Activated CD4-positive, alpha-beta T cell treated with anti-CD3 and anti-CD28 coated beads, Interleukin-2, amount 50 U/mL, for 16 hours (primary cell): ENCODE results near the gene ELANE.
"Not testable (repeated sequence)": the region's sequence is repeated elsewhere in the genome, so short reads cannot be mapped to it uniquely, and the experiment has no call there.

Source experiments
- DNase-seq: peaks from one replicate; pipeline ENCODE4 v3.0.0-alpha.2; 2020

ELANE gene

GRCh38 chr19:814152-815078 is 37.7 kb upstream of the ELANE start:
- no peak for DNase-seq

- no peak for DNase-seq
Observed at GRCh38 chr19:815079-815774, 36.9 kb upstream of the ELANE start.

GRCh38 chr19:815775-816499 is 36.2 kb upstream of the ELANE start:
- DNase-seq = no peak

DNA sequence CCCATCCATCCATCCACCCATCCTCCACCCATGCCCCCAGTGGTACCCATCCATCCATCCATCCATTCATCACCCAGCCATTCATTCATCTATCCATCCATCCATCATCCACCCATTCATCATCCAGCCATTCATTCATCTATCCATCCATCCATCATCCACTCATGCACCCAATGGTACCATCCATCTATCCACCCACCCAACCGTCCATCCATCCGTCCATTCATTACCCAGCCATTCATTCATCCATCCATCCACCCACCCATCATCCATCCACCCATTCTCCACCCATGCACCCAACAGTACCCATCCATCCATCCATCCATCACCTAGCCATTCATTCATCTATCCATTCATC is 35.6 kb upstream of the ELANE start:
- DNase-seq = no peak

GRCh38 chr19:820212-820611 is 31.9 kb upstream of the ELANE start:
- DNase-seq = not testable (repeated sequence)

GRCh38 chr19:821231-821824 is 30.8 kb upstream of the ELANE start:
- no peak for DNase-seq

GRCh38 chr19:821825-822503 is 30.1 kb upstream of the ELANE start, which contains the start of gene PLPPR3:
Gene PLPPR3 (minus strand): TSS chr19:821955. CDS start chr19:821559, 396 bp downstream.
- no peak for DNase-seq

DNA sequence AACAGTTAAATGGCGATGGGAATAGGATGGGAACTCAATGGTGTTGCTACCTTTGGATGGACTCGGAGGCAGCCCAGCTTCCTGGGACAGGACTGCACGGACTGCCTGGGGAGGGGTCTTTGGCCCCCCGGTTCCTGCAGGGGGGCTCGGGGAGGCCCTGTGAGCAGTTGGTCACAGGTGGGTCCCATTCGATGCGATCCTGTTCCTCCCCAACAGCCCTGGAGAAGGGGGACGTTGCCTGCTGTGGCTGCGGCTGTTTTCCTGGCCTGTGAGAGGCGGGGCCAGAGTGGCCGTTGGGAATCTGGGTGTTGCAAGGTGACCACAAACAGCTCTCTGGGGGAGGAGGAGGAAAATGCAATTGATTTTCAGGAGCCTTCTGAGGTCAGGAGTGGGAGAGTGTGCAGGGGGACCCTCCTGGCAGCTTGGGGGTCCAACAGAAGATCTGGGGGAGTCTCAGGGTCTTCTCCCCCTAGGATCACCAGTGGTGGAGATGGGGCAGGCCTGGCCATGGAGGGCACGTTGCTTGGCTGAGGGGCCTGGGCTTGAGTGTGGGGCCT is 28.5 kb upstream of the ELANE start:
- no peak for DNase-seq

DNA sequence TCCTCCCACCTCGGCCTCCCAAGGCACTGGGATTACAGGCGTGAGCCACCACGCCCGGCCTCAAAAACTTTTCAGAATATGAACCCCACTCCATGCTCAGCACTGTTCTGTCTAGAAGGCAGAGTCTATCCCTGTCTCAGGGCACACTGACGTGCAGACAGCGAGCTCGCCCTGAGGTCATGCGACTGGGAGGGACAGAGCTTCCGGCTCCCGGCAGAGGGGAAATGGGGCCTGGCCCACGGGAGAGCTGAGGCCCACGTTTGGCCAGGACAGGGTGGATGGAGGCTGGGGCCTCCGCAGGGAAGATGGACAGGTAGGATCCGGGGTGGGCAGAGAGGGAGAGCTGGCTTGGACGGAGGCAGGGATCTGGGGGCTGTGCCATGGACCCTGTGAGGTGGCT is 27.2 kb upstream of the ELANE start:
- no peak for DNase-seq

DNA sequence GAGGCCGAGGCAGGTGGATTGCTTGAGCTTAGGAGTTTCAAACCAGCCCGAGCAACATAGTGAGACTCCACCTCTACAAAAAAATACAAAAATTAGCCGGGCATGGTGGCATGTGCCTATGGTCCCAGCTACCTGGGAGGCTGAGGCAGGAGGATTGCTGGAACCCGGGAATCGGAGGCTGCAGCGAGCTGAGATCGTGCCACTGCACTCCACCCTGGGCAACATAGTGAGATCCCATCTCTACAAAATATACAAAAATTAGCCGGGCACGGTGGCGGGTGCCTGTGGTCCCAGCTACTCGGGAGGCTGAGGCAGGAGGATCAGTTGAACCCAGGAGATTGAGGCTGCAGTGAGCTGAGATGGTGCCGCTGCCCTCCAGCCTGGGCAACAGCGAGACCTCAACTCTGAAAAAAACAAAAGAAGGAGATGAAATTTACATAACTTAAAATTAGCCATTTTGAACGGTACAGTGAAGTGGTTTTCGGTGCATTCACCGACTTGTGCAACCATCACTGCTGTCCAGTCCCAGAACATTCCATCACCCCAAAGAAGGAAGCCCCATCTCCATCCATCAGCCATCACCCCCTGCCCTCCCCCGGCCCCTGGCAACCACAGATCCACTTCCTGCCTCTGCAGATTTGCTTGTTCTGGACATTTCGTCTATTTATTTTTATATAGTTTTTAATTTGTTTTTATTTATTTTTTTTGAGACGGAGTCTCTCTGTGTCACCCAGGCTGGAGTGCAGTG is 26.0 kb upstream of the ELANE start:
- no peak for DNase-seq

- no peak for DNase-seq
Observed at GRCh38 chr19:827314-827709, 24.8 kb upstream of the ELANE start.

- DNase-seq = no peak
Observed at GRCh38 chr19:827710-828321, 24.3 kb upstream of the ELANE start, which contains the start of gene AZU1. Gene AZU1 (plus strand): TSS chr19:827837. CDS start chr19:827847, 10 bp downstream.

GRCh38 chr19:829129-829758 is 22.9 kb upstream of the ELANE start:
- no peak for DNase-seq

GRCh38 chr19:831407-832369 is 20.4 kb upstream of the ELANE start:
- DNase-seq = no peak

- DNase-seq = no peak
Observed at GRCh38 chr19:834216-834615, 17.9 kb upstream of the ELANE start.

DNA sequence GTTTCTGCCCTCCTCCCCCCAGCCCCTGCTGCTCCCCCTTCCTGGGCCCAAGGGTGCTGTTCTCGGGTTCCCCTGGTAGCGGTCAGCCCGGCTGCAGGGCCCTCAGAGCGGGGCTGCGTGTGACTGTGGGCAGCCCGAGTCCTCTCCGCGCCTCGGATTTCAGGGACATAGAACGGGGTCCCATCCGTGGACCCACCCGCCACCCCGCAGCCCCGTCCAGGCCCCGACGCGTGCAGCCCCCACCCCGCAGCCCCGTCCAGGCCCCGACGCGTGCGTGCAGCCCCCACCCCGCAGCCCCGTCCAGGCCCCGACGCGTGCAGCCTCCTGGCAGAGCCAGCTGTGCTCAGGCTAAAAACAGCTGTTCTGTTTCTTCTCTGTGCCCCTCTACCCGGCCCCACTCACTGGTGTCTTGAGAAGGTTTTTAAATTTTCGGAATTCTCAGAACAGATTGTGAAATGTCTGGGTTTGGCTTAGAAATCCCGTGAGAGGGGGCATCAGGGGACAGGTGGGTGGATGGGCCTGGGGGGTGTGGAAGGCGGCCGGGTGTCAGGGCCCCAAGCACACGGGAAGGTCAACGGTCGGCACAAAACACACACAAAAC is 16.8 kb upstream of the ELANE start:
- no peak for DNase-seq

GRCh38 chr19:840519-841206 is 11.4 kb upstream of the ELANE start, which contains the start of gene PRTN3:
Gene PRTN3 (plus strand): TSS chr19:840999. CDS start chr19:841009, 10 bp downstream.
- DNase-seq = no peak

DNA sequence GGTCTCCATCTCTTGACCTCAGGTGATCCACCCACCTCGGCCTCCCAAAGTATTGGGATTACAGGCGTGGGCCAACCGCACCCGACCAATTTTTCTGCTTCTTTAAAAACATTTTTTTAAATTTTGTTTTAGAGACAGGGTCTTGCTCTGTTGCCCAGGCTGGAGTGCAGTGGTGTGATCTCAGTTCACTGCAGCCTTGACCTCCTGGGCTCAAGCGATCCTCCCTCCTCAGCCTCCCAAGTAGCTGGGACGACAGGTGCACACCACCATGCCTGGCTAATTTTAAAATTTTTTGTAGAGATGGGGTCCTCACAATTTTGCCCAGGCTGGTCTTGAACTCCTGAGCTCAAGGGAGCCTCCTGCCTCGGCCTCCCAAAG is 9.3 kb upstream of the ELANE start:
- DNase-seq = not testable (repeated sequence)
